Measurements from ENCODE around the gene FBXW2.

DNA sequence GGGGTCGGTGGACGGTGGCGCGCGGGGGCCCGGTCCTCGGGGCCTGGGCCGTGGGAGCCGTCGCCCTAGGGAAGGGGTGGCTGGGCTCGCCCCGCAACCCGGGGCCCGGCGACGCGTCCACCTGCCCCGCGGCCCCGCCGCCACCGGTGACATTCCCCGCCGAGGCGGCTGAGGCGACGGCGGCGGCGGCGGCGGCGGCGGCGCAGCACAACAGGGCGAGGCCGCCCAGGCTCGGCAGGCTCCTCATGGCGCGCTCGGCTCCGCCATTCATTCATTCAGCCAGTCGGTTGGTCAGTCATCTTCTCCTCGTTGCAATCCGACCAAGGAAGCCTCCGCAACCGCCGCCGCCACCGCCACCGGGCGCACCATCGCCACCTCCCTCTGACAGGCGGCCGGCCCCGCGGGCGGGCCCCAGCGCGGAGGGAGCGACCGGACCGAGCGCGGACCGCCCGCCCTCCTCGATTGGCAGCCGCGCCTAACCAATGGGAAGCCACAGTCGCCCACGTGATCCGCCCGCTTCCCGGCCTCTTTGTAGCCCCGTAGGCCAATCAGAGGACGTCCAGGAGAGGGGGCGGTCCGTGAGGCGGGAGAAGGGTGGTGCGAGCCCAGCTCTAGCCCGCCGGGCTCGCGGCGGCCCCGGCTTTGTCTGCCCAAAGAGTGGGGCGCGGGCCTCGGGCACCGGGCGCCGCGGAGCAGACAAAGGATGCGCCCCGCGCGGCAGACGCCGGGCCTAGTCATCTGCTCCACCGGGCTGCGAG, 78.9 kb downstream of the FBXW2 start, which contains the start of gene MEGF9:
- TF ChIP-seq EZH2 (IDR thresholded peaks at IDR 0.05) (no peak), FOXP2 (optimal IDR thresholded peaks at IDR 0.05; ENCODE audit: control extremely low read depth, extremely low read length, insufficient read depth) (no peak)
